NCI-H1694 treated with DMSO at 0.1 percent for 48 hours (cell line): ENCODE measurements around the gene ZSWIM6.
A peak's percentile ranks its signal among the peaks of the same experiment; 100 is the strongest.

Experiments used
- DNase-seq: peaks from one replicate; lab custom pipeline; 2025; lab: John Stamatoyannopoulos, UW

Gene ZSWIM6

DNA sequence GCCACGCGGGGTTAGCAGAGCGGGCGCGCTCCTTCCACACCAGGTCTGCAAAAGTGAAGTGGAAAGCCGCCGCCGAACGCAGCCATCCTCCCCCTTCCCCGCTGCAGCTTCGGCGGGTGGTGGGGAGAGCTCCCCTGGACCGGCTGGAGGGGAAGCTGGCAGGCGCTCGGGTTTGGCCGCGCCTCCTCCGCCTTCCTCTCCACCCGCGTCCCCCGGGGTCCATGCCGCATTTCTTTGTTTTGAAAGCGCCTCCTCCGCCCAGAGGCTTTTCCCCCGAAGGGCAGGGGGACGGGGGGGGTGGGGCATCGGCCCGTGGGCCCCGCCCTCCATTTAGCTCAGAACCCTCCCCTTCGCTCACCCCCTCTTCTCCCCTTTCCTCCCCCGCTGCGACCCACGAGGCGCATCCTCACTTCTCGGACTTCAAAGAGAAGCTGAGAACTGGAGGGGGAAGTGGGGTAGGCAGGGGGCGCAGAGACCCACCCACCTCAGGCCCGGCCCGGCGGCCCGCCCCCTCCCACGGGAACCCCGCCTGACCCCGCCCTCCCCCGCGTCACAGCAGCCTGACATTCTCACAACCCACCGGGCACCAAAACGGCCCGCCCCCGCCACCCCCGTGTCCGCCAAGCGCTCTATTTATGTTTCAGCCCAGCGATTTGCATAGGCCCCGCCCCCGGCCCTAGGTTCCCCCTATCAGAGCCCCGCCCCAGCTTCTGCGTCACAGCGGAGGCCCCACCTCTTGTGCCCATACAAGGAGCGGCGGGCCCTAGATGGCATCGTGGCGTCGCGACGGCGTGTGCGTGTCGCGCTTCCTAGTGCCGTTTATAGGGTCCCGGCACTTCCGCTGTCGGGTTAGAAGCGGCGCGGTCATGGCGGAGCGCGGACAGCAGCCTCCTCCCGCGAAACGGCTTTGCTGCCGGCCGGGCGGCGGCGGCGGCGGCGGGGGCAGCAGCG is at the start of gene ZSWIM6:
Gene ZSWIM6 (plus strand): TSS at position 852 of the 951 bp plus-strand sequence. CDS start 15 bp downstream, at position 867.
- peak; percentile 92 for DNase-seq

DNA sequence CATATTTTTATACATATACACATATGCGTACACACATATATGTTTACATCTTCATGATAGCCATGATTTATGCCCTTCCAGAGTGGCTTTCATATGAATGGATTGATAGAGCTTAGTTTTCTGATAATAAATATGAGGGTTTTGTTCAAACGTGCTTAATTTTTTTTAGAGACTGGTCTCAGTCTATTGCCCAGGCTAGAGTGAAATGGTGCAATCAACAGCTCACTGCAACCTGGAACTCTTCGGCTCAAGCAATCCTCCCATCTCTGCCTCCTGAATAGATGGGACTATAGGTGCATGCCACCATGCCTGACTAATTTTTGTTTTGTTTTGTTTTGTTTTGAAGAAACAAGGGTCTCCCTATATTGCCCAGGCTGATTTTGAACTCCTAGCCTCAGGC is 48.6 kb upstream of the ZSWIM6 start:
- no peak for DNase-seq

DNA sequence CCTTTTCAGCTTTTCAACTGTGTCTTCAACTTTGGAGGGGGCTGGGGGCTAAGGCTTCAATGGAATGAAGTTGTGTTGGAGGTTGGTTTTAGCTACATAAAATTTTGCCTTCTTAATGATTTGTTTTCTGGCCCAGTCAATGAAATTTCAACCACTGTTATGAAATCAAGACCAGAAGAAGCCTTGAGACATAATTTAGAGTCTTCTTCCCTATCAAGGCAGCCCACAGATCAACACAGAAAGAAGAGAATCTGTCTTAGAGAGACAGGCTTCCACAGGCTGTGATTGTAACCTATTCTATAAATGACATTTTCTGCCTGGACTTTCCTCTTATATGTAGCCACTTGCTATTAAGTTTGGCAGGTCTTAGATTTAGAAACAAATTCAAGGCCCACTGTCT is 46.5 kb upstream of the ZSWIM6 start:
- no peak for DNase-seq

DNA sequence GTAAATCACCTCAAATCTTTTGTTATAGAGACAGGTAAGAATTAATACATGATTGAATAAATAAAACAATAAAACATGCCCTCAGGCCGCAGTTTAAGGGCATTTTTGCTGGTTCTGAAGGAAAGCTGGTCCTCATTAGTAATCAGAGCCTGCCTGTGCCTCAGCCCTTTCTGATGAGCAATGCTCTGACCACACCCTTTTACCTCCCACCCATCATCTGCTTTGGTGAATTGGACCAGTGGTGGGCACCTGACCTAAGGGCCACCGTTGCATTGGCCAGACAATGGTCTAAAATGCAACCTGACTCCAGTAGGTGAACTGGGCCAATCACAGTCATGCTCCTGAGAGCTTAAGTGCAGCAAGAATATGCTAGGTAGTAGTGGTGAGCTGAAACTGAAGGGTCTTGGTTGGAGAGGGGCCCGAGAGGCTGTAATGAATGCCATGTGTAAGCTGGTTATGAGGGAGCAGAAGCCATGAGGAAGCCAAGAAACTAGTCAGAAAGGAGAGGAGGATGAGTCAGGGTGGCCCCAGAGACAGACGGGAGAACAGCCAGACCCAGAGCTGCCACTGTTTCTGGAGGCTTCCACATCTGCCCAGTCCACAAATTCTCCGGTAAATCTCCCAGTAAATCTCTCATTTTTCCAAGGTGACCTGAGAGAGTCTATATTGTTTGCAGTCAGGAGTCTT is 45.5 kb upstream of the ZSWIM6 start:
- no peak for DNase-seq

DNA sequence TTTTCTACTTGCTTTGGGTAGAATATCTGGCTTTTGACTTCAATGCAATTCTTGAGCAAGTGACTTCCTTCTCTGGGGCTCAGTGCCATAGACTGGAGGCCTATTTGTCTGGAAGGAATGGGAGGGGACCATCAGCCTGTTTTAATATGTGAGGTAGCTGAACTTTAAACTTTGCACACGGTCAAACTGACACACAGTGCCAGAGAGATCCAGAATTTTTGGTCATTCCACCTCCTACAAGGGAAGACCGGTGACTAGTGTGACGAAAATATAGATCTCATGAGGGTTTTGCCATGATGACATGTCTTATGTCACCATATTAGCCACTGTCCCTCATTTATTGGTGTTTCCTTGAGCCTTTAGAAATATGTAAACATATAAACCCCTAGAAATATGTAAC is 44.6 kb upstream of the ZSWIM6 start:
- DNase-seq = no peak

DNA sequence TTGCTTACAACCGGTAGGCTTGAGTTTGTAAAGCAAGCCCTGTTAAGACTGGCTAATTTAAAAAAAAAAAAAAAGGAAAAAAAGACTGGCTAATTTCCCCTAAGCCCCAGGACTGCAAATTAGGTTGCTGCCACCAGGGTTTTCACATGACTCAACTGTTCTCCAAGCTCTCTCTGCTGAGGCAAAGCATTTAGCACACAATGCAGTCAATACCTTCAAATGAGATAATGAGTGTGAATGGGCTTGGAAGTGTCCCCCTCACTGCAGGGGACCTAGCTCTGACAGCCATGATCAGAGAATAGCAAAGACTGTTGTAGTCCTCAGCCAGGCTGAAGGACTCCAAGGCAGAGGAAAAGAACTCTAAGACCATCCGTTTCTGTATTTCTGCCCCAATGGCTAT is 42.8 kb upstream of the ZSWIM6 start:
- DNase-seq = no peak

DNA sequence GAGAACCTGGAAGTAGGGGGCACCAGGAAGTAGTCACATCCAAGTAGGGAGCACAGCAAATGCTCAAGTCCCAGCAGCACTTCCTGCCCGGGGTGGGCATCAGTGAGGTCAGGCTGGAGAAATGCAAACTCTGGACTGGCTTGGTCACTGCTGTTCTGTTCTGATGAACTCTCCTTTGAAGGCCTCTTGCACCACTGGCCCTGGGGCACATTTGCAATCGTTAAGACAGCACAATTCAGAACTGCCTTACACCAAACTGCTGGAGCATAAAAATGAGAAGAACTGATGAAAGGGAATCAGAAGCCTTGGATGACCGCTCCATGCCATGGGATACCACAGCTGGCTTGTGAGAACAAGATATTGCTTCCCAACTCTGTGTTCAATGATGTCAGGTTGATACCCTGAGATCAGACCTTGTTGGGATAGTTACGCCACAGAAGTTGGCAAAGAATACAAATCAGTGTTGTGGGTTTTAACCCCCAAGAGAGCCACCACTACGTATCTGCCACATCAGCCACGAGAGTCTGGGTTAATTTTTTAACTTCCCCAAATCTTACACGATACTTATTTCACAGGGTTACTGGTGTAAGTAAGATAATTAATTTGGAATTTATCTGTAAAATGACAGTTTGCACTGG is 42.3 kb upstream of the ZSWIM6 start:
- no peak for DNase-seq

DNA sequence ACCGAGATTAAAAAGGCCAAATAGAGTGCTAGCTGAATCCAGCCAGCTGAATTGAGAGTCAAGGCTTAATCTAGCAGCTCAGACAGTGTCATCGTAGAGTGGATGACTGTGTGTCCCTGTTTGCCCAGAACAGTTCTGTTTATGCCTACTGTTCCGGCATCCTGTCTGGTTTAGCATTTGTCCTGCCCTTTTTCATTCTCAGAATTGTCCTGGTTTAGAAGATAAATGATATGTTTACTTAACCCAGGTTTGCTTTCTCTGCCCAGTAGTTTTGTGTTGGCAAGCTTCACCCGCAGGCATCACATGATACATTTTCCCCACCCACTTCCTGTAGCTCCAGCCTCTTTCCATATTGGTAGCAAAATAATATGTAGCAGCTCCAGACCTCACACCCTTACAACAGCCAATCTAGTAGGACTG is 41.3 kb upstream of the ZSWIM6 start:
- DNase-seq = no peak

DNA sequence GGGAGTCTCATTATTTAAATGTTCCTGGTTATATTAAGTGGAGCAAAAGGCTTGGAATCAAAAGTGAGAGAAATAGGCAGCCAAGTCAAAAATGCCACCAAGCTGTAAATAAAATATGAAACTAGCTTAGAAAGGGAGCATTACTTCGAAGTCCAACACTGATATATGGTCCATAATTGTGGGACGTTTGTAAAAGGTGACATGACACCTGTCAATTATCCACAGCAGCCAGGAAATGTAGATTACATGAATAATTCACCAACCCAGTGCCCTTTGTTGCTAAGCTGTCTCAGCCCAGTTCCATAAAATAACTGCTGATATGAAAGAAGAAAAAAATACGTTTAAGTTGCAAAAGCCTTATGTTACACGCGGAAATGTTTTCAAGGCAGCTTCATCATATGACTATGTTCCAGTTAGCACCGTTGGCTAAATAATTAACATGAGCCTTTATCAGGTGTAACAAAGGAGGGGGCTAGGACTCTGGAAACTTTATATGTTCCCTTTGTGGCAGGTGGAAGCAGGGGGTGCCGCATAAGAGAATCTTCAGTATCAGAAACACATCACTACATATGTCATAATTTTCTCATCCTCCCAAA is 39.9 kb upstream of the ZSWIM6 start:
- no peak for DNase-seq

DNA sequence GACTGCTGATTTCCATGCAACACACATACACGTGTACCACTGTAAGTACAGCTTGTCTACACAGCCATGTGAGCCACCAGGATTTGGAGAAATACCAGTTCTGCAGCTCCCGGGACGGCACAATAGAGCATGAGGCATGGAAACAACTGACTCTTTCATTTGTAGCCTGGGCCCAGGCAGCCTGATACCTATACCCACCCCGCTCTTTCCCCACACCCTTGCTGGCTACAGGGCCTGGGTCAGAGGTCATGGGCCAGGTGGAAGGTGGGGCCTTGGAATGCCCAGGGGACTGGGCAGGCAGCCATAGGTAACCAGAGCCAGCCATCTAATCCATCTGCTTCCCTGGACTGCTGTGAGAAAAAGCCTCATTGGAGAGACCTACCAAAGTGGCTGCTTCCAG is 39.0 kb upstream of the ZSWIM6 start:
- DNase-seq = no peak

DNA sequence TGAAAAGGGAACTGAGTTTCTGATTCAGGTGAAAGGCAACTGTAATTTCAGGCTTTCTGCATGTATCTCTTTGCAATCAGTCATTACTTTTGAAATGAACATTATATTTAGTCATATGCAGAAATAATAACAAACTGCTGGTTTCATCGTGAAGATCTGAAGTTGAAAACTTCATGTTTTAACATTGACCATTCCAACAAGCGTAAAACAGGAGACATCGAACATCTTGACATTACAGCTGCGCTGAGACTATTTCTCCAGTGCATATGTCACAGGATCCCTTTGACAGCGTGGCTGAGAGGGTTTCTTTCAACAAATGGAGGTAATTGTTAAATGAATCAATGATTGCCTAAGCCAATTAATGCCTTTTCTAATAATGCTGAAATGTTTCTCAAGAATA is 38.2 kb upstream of the ZSWIM6 start:
- DNase-seq = no peak

DNA sequence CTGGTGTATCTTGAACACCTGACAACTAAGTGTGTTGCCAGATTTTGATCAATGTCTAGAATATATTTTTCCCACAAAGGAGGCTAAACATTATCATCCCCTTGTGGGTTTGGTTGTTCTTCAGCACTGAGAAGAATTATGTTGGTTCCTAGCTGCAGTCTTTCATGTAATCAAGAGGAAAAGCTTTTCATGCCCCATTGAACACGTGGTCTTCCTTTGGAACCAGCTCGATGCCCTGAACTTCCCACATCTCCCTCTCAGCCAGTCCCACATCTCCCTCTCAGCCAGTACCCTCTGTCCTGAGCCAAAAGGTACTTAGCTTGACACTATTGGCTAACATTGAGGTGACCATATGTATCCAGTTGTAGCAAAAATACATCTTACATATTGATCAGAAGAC is 36.7 kb upstream of the ZSWIM6 start:
- no peak for DNase-seq

DNA sequence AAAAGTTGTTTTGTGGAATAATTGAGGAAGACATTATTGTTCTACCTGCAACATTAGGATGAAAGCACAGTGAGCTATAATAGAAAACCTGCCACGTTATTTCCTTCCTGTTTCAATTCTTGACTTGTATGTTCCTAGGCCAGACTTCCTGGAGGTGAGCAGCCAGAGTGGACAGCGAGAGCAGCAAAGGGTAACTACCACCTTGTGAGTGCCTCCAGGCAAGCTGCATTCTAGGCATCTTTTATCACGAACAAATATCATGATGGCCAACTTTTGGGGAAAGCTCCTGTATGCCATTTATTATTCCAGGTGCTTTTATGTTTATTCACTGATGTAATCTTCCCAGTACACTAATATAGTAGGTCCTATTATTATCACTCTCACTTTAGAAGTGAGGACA is 34.0 kb upstream of the ZSWIM6 start:
- DNase-seq = no peak

DNA sequence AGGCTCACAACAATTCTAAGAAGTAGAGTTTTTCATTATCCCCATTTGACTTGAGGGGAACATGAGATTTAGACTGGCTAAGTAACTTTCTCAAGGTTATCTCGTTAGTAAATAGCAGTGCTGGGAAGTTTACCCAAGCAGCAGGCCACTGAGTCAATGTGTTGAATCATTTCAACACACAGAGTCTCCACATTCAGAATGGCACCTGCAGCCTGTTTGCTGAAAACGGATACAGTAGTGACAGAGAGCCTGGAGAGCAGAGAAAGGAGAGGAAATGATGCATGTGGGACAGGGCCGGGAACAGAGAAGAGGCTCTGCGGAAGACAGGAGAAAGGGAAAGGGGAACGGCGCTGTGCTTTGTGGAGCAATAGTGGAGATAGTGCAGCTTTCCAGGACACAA is 33.5 kb upstream of the ZSWIM6 start:
- no peak for DNase-seq

DNA sequence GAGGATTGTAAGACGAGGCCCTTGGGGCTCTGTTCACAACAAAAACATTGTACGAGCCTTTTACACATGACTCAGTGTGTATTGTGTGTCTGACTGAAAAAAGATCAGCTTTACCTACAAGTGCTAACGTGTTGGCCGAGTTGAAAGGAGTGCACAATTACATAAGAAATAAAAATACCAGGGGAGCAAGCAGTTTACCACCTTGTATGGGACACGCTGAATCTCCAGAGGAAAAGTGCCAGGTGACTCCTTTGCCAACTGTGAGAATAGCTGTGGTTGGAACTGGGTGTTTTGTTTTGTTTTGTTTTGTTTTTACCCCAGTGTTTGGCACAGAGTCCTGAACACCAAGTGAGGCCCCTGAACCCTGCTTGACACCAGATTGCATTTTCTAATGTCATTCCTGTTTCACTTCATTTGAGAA is 32.8 kb upstream of the ZSWIM6 start:
- no peak for DNase-seq

DNA sequence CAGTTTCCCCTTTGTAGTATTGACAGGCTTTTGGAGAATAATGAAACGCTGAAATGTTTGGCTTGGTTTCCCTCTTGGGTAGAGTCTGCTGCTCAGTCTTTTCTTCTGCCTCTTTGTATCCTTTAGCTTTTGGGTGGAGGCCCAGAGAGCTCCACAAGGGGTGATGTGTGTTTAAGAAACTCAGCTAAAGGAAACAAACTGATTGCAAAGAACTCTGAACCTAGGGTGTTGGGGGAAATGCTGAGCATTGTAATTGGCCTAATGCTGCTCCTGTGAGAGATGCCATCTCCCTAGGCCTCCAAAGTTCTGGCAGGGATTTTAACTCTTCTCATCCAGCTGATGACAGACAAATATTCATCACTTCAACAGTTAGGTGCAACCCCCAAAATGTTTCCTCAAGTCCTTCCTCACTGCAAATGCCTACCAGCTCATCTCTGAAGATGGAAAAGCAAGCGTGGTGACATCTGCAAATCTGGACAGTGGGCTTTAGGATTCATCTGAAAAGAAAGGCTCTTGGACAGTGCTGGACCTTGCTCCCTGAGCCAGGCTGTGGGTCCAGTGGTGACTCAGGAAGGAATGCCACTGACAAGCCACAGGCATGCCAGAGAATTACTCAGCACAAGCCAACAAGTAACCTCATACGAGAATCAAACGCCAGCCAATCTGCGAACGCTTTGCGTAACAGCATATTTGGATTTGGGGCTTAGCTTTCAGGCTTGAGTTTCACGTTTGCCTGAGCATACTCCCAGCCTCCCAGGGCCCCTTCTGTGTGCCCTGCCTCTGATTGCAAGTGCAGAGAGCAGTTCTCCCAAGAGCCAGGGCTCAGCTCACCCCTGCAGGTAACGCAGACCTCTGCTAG is 30.5 kb upstream of the ZSWIM6 start:
- DNase-seq = no peak

DNA sequence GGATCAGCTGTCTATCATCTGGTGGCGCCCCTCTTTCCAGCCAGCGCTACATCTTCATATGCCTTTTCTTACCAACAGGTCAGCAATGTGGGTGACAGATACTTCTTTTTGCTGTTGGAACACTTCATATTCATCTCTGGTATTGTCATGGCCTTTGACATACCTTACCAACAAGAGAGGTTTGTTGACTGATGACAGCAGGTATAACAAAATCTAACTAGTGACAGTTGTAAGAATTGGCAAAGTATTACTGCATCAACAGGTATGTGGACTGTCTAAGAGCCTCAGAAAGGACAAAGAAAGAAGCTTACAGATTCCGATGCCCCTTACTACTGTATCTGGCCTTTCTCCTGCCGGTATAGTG is 29.9 kb upstream of the ZSWIM6 start:
- DNase-seq = no peak

DNA sequence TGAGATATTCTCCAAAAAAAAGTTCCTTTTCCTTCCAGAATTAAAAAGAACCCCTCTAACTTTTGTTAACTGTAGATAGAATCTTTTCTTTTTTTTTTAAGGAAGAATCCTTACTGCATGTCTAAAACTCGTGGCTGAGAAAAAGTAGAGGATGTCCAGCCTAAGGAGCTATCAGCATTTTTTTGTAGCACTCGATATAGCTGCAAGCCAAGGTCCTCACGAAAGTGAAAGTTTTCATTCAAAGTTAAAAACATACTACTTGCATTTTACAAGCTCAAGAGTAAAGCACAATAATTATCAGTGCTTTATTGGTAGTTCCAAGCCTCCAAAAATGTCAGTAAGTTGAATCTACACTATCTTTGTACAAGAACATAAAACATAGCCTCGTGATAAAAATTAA is 28.7 kb upstream of the ZSWIM6 start:
- DNase-seq = no peak

DNA sequence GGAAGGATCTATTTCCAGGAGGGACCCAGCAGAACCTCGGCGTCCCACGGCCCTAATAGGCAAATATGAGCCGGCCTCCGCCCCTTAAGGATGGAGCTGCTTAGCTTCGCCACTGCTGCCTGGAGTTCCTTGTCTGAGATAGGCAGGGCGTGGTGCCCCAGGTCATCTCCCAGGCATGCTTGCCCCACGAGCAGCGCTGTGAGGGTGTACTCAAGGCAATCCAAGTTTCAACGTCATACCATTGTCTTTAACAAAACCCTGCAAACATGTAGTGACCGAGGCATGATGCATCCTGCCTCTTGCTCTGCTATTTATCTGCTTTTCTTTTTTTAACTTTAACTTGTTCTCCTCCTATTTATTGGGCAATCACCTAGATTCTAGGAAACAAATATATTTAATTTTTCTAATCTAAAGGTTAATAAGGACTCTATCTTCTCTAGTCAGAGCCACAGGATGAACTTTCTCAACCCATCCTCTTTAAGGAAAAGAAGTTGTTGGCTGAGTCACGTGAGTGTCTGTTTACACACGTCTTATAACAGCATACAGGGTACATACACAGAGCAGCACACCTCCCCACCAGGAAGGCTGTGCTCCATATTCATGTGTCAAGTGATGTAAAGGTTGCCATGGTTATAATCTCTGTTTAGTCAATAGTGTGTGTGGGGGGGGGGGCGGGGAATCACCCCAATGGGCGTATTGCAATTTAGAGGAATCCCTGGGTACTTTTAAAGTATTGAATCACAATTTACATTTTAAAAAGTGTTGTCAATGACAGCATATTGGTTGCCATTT is 27.3 kb upstream of the ZSWIM6 start:
- DNase-seq = no peak

DNA sequence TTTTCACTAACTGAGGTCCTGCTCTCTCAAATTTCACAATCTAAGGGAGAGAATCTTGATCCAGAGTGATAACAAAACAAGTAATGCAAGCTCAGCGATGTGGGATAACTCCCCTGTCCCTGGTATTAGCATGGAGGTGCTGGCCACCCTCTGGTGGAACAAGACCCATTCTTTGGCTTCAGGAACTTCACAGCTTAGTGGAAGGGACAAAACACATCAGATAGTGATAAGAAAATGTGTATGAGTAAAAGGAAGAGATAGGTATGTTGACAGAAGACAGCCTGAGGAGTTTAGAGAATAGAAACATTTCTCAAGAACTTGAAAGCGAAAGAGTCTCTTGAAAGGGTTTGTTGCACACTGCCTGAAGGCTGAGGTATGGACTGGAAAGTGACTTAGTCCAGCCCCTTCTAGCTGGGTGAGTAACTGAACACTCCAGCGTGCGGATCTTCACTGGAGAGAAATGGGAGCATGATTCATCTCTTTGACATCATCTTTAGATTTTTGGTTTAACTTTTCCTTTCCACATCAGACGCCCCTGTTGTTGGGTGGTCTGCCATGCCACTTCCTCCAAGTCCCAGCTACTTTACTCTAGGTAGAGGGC is 25.4 kb upstream of the ZSWIM6 start:
- DNase-seq = no peak
